Stimulated activated naive CD8-positive, alpha-beta T cell treated with anti-CD3 and anti-CD28 coated beads, Interleukin-15, amount 100 ng/mL, for 72 hours (primary cell): ENCODE results near the gene MTX1.
A peak's percentile ranks its signal among the peaks of the same experiment; 100 is the strongest.
"Not testable (repeated sequence)": the region's sequence is repeated elsewhere in the genome, so short reads cannot be mapped to it uniquely, and the experiment has no call there.

ENCODE experiments used
- ATAC-seq: fragments of 150-1000 bp; cut with Tn5 transposase; 2 replicates; pipeline ENCODE4 v1.10.0; 2021; ENCODE audit warnings: mild to moderate bottlenecking, moderate library complexity
- DNase-seq, 2 donors: peaks; one replicate each; pipeline ENCODE4 v3.0.0; 2021 to 2022
- H3K27ac Mint-ChIP-seq, 2 donors: one replicate each; pipeline ENCODE4 v1.8.0; 2022; ENCODE audit warnings: mild to moderate bottlenecking in 2 of 2, mixed read lengths in 2 of 2, moderate library complexity in 2 of 2
- H3K27me3 Mint-ChIP-seq: one replicate; pipeline ENCODE4 v1.8.0; 2022; ENCODE audit warnings: mixed read lengths
- H3K4me1 Mint-ChIP-seq: one replicate; pipeline ENCODE4 v1.8.0; 2022; ENCODE audit warnings: mild to moderate bottlenecking, mixed read lengths
- H3K4me3 Mint-ChIP-seq, 2 donors: one replicate each; pipeline ENCODE4 v1.8.0; 2022; ENCODE audit warnings: mild to moderate bottlenecking in 2 of 2, mixed read lengths in 2 of 2, moderate library complexity in 1 of 2
- H3K9me3 Mint-ChIP-seq, 2 donors: one replicate each; pipeline ENCODE4 v1.8.0; 2022; ENCODE audit warnings: mixed read lengths in 2 of 2

Gene MTX1

DNA sequence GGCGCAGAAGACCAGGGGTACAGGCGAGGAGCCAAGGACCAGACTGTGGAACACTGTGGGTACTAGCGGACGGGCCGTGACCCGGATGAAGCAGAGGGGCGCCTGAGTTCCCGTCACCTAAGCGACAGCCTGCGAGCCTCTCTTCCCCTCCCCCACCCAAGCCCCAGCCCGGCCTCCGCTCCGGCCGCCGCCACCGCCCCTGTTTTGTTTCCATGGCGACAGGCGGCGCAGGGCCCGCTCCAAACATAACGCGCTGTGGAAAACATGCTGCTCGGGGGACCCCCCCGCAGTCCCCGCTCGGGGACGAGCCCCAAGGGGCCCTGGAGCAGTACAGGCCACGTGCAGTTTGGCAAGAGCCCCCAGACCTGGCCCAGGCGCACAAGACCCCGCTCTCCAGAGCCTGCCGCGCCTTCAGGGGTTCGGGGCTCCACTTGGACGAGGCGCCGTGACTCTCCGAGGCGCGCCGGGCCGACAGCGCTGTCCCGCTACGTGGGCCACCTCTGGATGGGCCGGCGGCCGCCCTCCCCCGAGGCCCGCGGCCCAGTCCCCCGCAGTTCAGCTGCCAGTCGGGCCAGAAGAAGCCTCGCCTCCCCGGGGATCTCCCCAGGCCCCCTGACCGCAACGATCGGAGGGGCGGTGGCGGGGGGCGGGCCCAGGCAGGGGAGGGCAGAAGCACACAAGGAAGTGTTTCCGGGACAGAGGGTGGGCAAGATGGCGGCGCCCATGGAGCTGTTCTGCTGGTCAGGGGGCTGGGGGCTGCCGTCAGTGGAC is at the start of gene MTX1:
TSS of gene MTX1 (plus strand) at position 155 of the 771 bp plus-strand sequence. CDS start at position 265, 110 bp downstream.
- DNase-seq (peak; percentile 85 to 92), ATAC-seq (peak; percentile 90)
- Mint-ChIP-seq H3K27me3 (no peaks in the 10 kb centered on the region), H3K4me3 (peak within 1 kb of the TSS; percentile 94 to 99), H3K27ac (peak within 1 kb of the TSS; percentile 97), H3K4me1 (peaks cover 47% of the 10 kb centered on the region), H3K9me3 (no peaks in the 10 kb centered on the region)

- peak overlapping the region in 1 of 2 donors; percentile 61 for H3K27ac Mint-ChIP-seq
- H3K27me3 Mint-ChIP-seq = peaks cover 9% of the 10 kb centered on the region
- H3K4me3 Mint-ChIP-seq = no peak overlapping the region
- no peaks in the 10 kb centered on the region for H3K9me3 Mint-ChIP-seq
- H3K4me1 Mint-ChIP-seq = no peaks in the 10 kb centered on the region
- DNase-seq (no peak), ATAC-seq (no peak)
These were observed 49.5 kb upstream of the MTX1 start for GRCh38 chr1:155158991-155159390.

DNA sequence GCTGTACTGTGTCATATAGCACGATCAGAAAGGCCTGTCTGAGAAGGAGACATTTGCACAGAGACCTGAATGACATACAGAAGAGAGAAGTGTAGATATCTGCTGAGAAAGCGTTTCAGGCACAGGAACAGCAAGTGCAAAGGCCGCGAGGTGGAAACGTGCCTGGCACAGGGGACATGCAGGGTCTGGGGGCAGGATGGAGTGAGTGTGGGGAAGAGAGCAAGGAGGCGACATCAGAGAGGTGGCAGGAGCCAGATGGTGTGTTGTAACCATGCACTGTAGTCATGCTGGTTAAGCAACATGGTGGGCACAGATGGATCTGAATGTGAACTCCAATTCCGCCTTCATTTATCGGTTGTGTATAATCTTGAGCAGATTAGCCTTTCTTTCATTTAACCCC is 48.4 kb upstream of the MTX1 start:
- Mint-ChIP-seq H3K27ac (no peak overlapping the region), H3K27me3 (peaks cover 5% of the 10 kb centered on the region), H3K4me3 (no peak overlapping the region), H3K4me1 (no peaks in the 10 kb centered on the region), H3K9me3 (no peaks in the 10 kb centered on the region)
- DNase-seq (no peak), ATAC-seq (no peak)

- H3K9me3 Mint-ChIP-seq, H3K4me3 Mint-ChIP-seq, ATAC-seq, DNase-seq, H3K27ac Mint-ChIP-seq, H3K27me3 Mint-ChIP-seq: not testable (repeated sequence)
- peaks cover 11% of the 10 kb centered on the region for H3K4me1 Mint-ChIP-seq
These were observed 45.9 kb upstream of the MTX1 start for GRCh38 chr1:155162631-155163030.

DNA sequence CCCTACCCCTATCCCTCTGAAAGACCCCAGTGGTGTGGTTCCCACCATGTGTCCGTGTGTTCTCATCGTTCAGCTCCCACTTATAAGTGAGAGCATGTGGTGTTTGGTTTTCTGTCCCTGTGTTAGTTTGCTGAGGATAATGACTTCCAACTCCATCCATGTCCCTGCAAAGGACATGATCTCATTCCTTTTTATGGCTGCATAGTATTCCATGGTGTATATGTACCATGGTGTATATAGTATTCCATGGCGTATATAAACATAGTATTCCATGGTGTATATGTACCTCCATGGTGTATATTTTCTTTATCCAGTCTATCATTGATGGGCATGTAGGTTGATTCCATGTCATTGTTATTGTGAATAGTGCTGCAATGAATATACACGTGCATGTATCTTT is 44.7 kb upstream of the MTX1 start:
- peaks cover 17% of the 10 kb centered on the region for H3K4me1 Mint-ChIP-seq
- not testable (repeated sequence) for DNase-seq, H3K9me3 Mint-ChIP-seq, H3K27ac Mint-ChIP-seq, ATAC-seq, H3K27me3 Mint-ChIP-seq, H3K4me3 Mint-ChIP-seq

DNA sequence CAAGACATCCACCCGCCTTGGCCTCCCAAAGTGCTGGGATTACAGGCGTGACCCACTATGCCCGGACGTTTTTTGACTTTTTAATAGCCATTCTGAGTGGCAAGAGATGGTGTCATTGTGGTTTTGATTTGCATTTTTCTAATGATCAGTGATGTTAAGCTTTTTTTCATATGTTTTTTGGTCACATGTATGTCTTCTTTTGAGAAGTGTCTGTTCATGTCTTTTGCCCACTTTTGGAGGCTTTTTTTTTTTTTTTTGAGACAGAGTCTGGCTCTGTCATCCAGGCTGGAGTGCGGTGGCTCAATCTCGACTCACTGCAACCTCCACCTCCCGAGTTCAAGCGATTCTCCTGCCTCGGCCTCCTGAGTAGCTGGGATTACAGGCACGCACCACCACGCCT is 43.9 kb upstream of the MTX1 start:
- not testable (repeated sequence) for H3K4me3 Mint-ChIP-seq, H3K27me3 Mint-ChIP-seq, H3K9me3 Mint-ChIP-seq, DNase-seq, ATAC-seq, H3K27ac Mint-ChIP-seq
- peaks cover 17% of the 10 kb centered on the region for H3K4me1 Mint-ChIP-seq

GRCh38 chr1:155166051-155166470 is 42.4 kb upstream of the MTX1 start:
- Mint-ChIP-seq H3K4me3 (no peak overlapping the region), H3K27ac (no peak overlapping the region), H3K27me3 (peaks cover 7% of the 10 kb centered on the region), H3K4me1 (peaks cover 18% of the 10 kb centered on the region), H3K9me3 (no peaks in the 10 kb centered on the region)
- no peak for DNase-seq
- ATAC-seq = no peak

- peak overlapping the region; percentile 46 to 88 for H3K27ac Mint-ChIP-seq
- H3K4me1 Mint-ChIP-seq = peaks cover 24% of the 10 kb centered on the region
- H3K9me3 Mint-ChIP-seq = no peaks in the 10 kb centered on the region
- peak; percentile 24 for ATAC-seq
- no peak for DNase-seq
- peak overlapping the region; percentile 74 to 85 for H3K4me3 Mint-ChIP-seq
- peaks cover 7% of the 10 kb centered on the region for H3K27me3 Mint-ChIP-seq
These were observed 41.9 kb upstream of the MTX1 start for GRCh38 chr1:155166471-155167165.

DNA sequence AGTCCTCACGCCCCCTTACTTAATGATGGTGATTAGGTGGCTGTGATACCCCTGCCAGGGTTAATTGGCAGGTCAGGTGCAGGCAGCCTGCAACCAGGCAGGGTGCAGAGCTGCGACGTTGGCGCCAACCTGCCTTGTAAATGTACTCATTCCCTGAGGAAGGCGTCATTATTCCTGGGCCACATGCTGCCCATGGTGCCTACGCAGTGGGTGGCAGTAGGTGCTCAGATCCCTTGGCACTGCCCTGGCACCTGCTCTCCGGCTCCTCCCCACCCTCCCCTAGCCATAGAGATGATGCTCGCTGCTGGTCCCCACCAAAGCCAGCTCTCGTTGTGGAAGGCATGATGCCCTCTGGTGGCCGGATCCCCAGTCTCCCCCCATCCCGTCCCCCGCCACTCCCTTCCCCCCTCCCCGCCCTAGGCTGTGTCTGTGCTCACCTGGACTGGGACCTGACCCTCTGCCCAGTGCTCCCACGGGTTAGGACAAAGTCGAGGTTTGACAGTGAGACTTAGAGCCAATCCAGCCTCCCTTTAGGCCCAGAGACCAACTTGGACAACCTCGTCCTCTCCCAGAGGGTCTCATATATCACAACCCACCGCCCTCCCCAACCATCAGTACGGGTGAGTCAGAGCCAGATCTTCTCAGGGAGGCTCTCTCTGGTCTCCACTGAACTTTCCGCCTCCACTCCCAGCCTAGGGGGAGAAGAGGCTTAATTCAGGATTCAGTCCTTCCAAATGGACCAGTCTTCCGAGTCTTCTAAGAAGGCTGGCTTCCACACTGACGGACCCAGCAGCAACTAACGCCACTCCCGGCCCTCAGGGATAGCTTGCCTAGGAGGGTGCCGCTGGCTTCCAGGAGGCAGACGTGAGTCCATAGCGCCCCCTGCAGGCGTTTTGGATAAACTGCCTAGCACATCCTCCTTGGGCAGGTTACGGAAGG is 41.1 kb upstream of the MTX1 start:
- ATAC-seq = peak; percentile 86
- no peaks in the 10 kb centered on the region for H3K9me3 Mint-ChIP-seq
- DNase-seq = peak; percentile 85 to 87
- H3K4me3 Mint-ChIP-seq = peak overlapping the region; percentile 74 to 85
- peaks cover 31% of the 10 kb centered on the region for H3K4me1 Mint-ChIP-seq
- peaks cover 7% of the 10 kb centered on the region for H3K27me3 Mint-ChIP-seq
- peak overlapping the region; percentile 22 to 82 for H3K27ac Mint-ChIP-seq

- not testable (repeated sequence) for DNase-seq, H3K27me3 Mint-ChIP-seq, H3K9me3 Mint-ChIP-seq, ATAC-seq
- Mint-ChIP-seq H3K4me3 (peak overlapping the region in 1 of 2 donors; percentile 85), H3K4me1 (peaks cover 32% of the 10 kb centered on the region), H3K27ac (peak overlapping the region in 1 of 2 donors; percentile 30)
These were observed 40.4 kb upstream of the MTX1 start for GRCh38 chr1:155168105-155168445.

DNA sequence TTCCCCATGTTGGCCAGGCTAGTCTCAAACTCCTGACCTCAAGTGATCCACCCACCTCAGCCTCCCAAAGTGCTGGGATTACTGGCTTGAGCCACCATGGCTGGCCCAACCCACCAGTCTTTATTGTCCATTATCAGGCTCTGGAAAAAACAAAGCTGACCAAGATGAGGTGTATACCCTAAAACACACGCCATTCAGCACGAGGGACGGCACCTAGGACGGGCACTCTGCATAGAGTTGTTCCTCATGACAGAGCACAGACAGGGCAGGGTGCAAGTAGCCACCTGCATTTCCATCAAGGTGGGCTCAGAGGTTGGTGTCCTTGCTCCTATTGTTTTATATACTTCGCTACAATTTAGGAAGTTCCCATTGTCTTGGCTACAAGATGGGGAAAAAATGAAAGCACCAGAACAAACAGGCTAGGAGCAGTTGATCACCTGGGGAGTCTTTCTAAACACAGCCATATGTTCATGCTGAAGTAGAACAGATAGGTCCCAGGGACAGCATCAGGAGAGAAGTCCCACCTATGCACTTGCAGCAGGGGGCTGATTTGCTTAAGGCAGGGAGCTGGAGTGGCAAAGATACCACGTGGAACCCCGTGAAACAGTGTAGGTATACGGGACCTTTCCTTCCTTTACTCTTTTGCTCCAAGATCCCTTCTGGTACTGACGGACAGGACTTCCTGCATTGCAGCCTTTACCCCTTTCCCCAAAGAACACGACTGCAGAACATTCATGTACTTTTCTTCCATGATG is 39.9 kb upstream of the MTX1 start:
- H3K27me3 Mint-ChIP-seq = peaks cover 7% of the 10 kb centered on the region
- H3K27ac Mint-ChIP-seq = no peak overlapping the region
- ATAC-seq (no peak), DNase-seq (no peak)
- peaks cover 38% of the 10 kb centered on the region for H3K4me1 Mint-ChIP-seq
- H3K4me3 Mint-ChIP-seq = no peak overlapping the region
- H3K9me3 Mint-ChIP-seq = no peaks in the 10 kb centered on the region

GRCh38 chr1:155169541-155169940 is 39.0 kb upstream of the MTX1 start:
- H3K4me1 Mint-ChIP-seq = peaks cover 47% of the 10 kb centered on the region
- H3K4me3 Mint-ChIP-seq = no peak overlapping the region
- no peak for DNase-seq
- peaks cover 7% of the 10 kb centered on the region for H3K27me3 Mint-ChIP-seq
- ATAC-seq = no peak
- peak overlapping the region in 1 of 2 donors; percentile 50 for H3K27ac Mint-ChIP-seq
- H3K9me3 Mint-ChIP-seq = no peaks in the 10 kb centered on the region

DNA sequence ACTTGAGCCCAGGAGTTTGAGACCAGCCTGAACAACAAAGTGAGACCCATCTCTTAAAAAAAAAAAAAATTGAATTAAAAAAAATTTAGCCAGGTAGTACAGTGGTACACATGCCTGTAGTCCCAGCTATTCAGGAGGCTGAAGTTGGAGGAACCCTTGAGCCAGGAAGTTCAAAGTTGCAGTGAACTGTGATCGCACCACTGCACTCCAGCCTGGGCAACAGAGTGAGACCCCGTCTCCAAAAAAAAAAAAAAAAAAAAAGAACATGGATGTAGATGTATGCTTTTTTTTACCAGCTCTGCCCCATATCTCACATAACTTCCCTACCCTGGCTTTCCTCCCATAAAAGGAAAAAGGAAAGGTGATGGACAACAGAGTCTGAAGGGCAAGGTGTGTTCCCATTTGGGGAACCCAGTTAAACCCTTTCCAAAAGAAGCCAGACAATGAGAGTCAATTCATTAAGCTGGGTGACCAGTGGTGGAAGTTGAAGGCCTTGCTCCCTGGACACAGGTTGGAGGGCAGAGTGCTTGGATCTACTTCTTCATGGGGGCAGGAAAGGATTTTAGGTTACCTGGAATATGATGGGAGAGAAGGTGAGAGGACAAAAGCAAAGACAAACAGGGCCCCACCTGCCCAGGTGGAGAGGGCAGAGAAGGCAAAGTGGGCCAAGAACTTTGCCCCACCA is 38.3 kb upstream of the MTX1 start:
- peaks cover 54% of the 10 kb centered on the region for H3K4me1 Mint-ChIP-seq
- no peak for ATAC-seq
- DNase-seq = no peak
- H3K4me3 Mint-ChIP-seq = no peak overlapping the region
- H3K27me3 Mint-ChIP-seq = peaks cover 7% of the 10 kb centered on the region
- H3K27ac Mint-ChIP-seq = no peak overlapping the region
- no peaks in the 10 kb centered on the region for H3K9me3 Mint-ChIP-seq

GRCh38 chr1:155170806-155171205 is 37.7 kb upstream of the MTX1 start:
- Mint-ChIP-seq H3K27ac (no peak overlapping the region), H3K4me1 (peaks cover 60% of the 10 kb centered on the region), H3K4me3 (peak overlapping the region in 1 of 2 donors; percentile 29), H3K9me3 (no peaks in the 10 kb centered on the region), H3K27me3 (peaks cover 7% of the 10 kb centered on the region)
- DNase-seq (no peak), ATAC-seq (no peak)
